Calu3 (cell line): ENCODE data around the gene DTNB. TPM values are rescaled to one million over a fixed set of nuclear protein-coding genes. Genes with fewer than 3 reads are reported as not detected.

Source experiments
- BruUV-seq: library from RNA; stranded (reverse); fragments of 400-500 nt; replicated peaks from 2 replicates; lab custom pipeline; 2021; lab: Mats Ljungman, UMichigan
- CTCF ChIA-PET: fragments of 300-600 bp; sonication (Branson Sonifier 250); formaldehyde crosslinking; loops from one replicate; lab custom pipeline; 2022; ENCODE audit warnings: antibody characterized with exemption; lab: Charles Lee
- DNase-seq: peaks from one replicate; pipeline ENCODE4 v3.0.0; 2022
- H3K27ac Mint-ChIP-seq: one replicate; pipeline ENCODE4 v1.8.0; 2022; ENCODE audit warnings: mixed read lengths; ENCODE audit not compliant: unreplicated experiment
- H3K27me3 Mint-ChIP-seq: one replicate; pipeline ENCODE4 v1.8.0; 2022; ENCODE audit warnings: mixed read lengths; ENCODE audit not compliant: unreplicated experiment
- H3K36me3 Mint-ChIP-seq: one replicate; pipeline ENCODE4 v1.8.0; 2022; ENCODE audit warnings: mild to moderate bottlenecking, moderate library complexity, mixed read lengths; ENCODE audit not compliant: insufficient read depth, unreplicated experiment
- H3K4me1 Mint-ChIP-seq: one replicate; pipeline ENCODE4 v1.8.0; 2022; ENCODE audit warnings: mild to moderate bottlenecking, low read depth, mixed read lengths; ENCODE audit not compliant: unreplicated experiment
- H3K4me3 Mint-ChIP-seq: one replicate; pipeline ENCODE4 v1.8.0; 2022; ENCODE audit warnings: mild to moderate bottlenecking, low read depth, moderate library complexity, mixed read lengths; ENCODE audit not compliant: unreplicated experiment
- H3K9me3 Mint-ChIP-seq: one replicate; pipeline ENCODE4 v1.8.0; 2022; ENCODE audit warnings: low read depth, mixed read lengths; ENCODE audit not compliant: unreplicated experiment
- CTCF ChIP-seq: fragments of 200-600 bp; IDR thresholded peaks from one replicate; pipeline ENCODE4 v1.8.0; 2022; ENCODE audit warnings: antibody characterized with exemption; ENCODE audit not compliant: unreplicated experiment
- intact Hi-C: fragments of 100-400 bp; cut with micrococcal nuclease; formaldehyde crosslinking; loops from one replicate; pipeline ENCODE4 v1.10.0; 2022; ENCODE audit not compliant: unreplicated experiment
- total RNA-seq: library from RNA; stranded (reverse); gene quantifications from 2 replicates; pipeline ENCODE4 v1.2.3, GENCODE V29; 2022

Gene DTNB
- total RNA-seq, 1 experiment from 2014 or later, result 27.3 TPM

GRCh38 chr2:25497918-25498407 lies 175.4 kb downstream of the DTNB start:
- Mint-ChIP-seq H3K36me3 (no peaks in the 10 kb centered on the region), H3K4me1 (no peaks in the 10 kb centered on the region), H3K27ac (no peak overlapping the region), H3K9me3 (no peaks in the 10 kb centered on the region), H3K27me3 (no peaks in the 10 kb centered on the region), H3K4me3 (no peak overlapping the region)
- BruUV-seq, result no TSS peak
- no peak for DNase-seq
- intact Hi-C loops, result no loop called here
- CTCF ChIA-PET, result no interaction called here
- TF ChIP-seq CTCF, result no peak

GRCh38 chr2:25497229-25497917 lies 176.0 kb downstream of the DTNB start:
- no peak for TF ChIP-seq CTCF
- Mint-ChIP-seq H3K4me3 (no peak overlapping the region), H3K36me3 (no peaks in the 10 kb centered on the region), H3K27ac (no peak overlapping the region), H3K9me3 (no peaks in the 10 kb centered on the region), H3K27me3 (no peaks in the 10 kb centered on the region), H3K4me1 (no peaks in the 10 kb centered on the region)
- CTCF ChIA-PET, result no interaction called here
- no peak for DNase-seq
- BruUV-seq, result no TSS peak
- intact Hi-C loops, result no loop called here

GRCh38 chr2:25494616-25495015 lies 178.8 kb downstream of the DTNB start:
- no peak for DNase-seq
- no peak overlapping the region for H3K4me3 Mint-ChIP-seq
- intact Hi-C loops, result no loop called here
- H3K4me1 Mint-ChIP-seq, result no peaks in the 10 kb centered on the region
- BruUV-seq, result no TSS peak
- no peaks in the 10 kb centered on the region for H3K27me3 Mint-ChIP-seq
- H3K36me3 Mint-ChIP-seq, result no peaks in the 10 kb centered on the region
- no peak for TF ChIP-seq CTCF
- no peak overlapping the region for H3K27ac Mint-ChIP-seq
- CTCF ChIA-PET, result no interaction called here
- no peaks in the 10 kb centered on the region for H3K9me3 Mint-ChIP-seq

- no peaks in the 10 kb centered on the region for H3K4me1 Mint-ChIP-seq
- CTCF ChIA-PET, result no interaction called here
- TF ChIP-seq CTCF, result no peak
- DNase-seq, result no peak
- H3K27ac Mint-ChIP-seq, result no peak overlapping the region
- no peak overlapping the region for H3K4me3 Mint-ChIP-seq
- H3K27me3 Mint-ChIP-seq, result no peaks in the 10 kb centered on the region
- intact Hi-C loops, result no loop called here
- no peaks in the 10 kb centered on the region for H3K36me3 Mint-ChIP-seq
- BruUV-seq, result no TSS peak
- no peaks in the 10 kb centered on the region for H3K9me3 Mint-ChIP-seq
These were observed 180.2 kb downstream of the DTNB start for GRCh38 chr2:25493207-25493606.
